ENCODE results near the gene SMAD9. TPM values are rescaled to one million over a fixed set of nuclear protein-coding genes. Genes with fewer than 3 reads are reported as not detected.
"Not testable (repeated sequence)": the region's sequence is repeated elsewhere in the genome, so short reads cannot be mapped to it uniquely, and the experiment has no call there.

The SMAD9 gene
- total and polyA plus RNA-seq, 8 donors, result 0.32 to 1.6 (median 1.0) TPM

DNA sequence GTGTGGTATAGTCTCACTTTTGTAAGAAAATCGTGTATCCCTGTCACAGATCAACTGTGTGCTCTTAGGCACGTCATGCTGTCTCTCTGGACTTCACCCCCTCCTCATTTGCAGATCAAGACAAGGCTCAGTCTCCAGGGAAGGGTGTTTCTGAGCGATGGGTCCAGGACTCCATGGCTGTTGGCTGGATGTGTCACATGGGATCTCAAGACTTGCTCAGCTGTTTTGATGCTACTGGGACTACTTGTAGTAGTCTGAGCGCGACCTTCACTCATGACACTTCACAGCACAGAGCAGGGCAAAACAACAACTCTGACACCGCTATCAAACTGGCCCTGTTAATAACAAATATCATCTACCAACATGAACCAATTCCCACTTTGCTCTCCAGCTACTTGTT is 36.2 kb downstream of the SMAD9 start:
- no peak for DNase-seq
- no peak for FAIRE-seq
- Histone ChIP-seq H3K4me3 (no peak overlapping the region), H3K9me3 (no peaks in the 10 kb centered on the region), H3K27ac (no peak overlapping the region), H3K4me1 (no peaks in the 10 kb centered on the region), H3K36me3 (no peaks in the 10 kb centered on the region), H3K27me3 (no peaks in the 10 kb centered on the region)
- 78 to 84% methylated on average over 6 of the region's 6 CpGs for WGBS, 2 donors
- no peak for ATAC-seq
- TF ChIP-seq, protein P1, sequence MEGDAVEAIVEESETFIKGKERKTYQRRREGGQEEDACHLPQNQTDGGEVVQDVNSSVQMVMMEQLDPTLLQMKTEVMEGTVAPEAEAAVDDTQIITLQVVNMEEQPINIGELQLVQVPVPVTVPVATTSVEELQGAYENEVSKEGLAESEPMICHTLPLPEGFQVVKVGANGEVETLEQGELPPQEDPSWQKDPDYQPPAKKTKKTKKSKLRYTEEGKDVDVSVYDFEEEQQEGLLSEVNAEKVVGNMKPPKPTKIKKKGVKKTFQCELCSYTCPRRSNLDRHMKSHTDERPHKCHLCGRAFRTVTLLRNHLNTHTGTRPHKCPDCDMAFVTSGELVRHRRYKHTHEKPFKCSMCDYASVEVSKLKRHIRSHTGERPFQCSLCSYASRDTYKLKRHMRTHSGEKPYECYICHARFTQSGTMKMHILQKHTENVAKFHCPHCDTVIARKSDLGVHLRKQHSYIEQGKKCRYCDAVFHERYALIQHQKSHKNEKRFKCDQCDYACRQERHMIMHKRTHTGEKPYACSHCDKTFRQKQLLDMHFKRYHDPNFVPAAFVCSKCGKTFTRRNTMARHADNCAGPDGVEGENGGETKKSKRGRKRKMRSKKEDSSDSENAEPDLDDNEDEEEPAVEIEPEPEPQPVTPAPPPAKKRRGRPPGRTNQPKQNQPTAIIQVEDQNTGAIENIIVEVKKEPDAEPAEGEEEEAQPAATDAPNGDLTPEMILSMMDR (IDR thresholded peaks at IDR 0.05), result no peak
- intact Hi-C loops (cut with DNase I), result no loop called here

- H3K4me3 ChIP-seq; H3K27me3 ChIP-seq; intact Hi-C loops (cut with DNase I); H3K36me3 ChIP-seq; H3K9me3 ChIP-seq; ATAC-seq; H3K27ac ChIP-seq; DNase-seq; FAIRE-seq; H3K4me1 ChIP-seq: not testable (repeated sequence)
- 77 to 92% methylated on average over 5 of the region's 5 CpGs for WGBS, 2 donors
Measured at GRCh38 chr13:36883392-36883791, 36.6 kb downstream of the SMAD9 start.

GRCh38 chr13:36882829-36883390 is 37.1 kb downstream of the SMAD9 start:
- H3K4me3 ChIP-seq, result no peak overlapping the region
- no peak for FAIRE-seq
- WGBS, 2 donors, result 65 to 78% methylated on average over 6 of the region's 6 CpGs
- ATAC-seq, result no peak
- DNase-seq, result no peak
- no peak overlapping the region for H3K27ac ChIP-seq
- no peaks in the 10 kb centered on the region for H3K4me1 ChIP-seq
- H3K36me3 ChIP-seq, result no peaks in the 10 kb centered on the region
- no peaks in the 10 kb centered on the region for H3K9me3 ChIP-seq
- TF ChIP-seq, protein P1 (IDR thresholded peaks at IDR 0.05), result no peak
- intact Hi-C loops (cut with DNase I), result no loop called here
- no peaks in the 10 kb centered on the region for H3K27me3 ChIP-seq

DNA sequence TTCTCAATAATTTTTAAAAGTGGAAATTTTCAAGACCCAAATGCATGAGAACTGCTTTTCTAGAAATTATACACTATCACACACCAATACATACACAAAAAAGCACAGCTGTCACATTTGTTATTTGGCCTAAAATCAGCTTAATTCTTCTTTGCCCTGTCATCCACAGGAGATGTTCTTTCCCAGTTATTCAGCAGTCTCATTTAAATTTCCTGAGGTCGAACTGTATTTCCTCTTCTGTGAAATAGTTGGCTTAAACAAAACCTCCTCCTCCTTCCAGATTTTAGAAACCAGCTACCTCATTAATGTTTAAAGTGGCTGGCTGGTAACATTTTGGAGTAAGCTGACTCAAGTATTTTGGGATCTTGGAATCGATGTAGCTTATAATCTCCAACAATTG is 39.1 kb downstream of the SMAD9 start:
- Histone ChIP-seq H3K4me1 (no peaks in the 10 kb centered on the region), H3K27me3 (no peaks in the 10 kb centered on the region), H3K9me3 (no peaks in the 10 kb centered on the region), H3K4me3 (no peak overlapping the region), H3K27ac (no peak overlapping the region), H3K36me3 (no peaks in the 10 kb centered on the region)
- 53 to 69% methylated on average over 2 of the region's 2 CpGs for whole genome bisulfite sequencing, 2 donors
- TF ChIP-seq, protein P1 (IDR thresholded peaks at IDR 0.05), result no peak
- no peak for DNase-seq
- FAIRE-seq, result no peak
- intact Hi-C loops (cut with DNase I), result no loop called here
- ATAC-seq, result no peak

GRCh38 chr13:36879218-36879938 is 40.7 kb downstream of the SMAD9 start:
- DNase-seq, result peak in 1 of 6 donors; percentile 37
- 83 to 90% methylated on average over 34 of the region's 34 CpGs for WGBS, 2 donors
- no peak for ATAC-seq
- no peaks in the 10 kb centered on the region for H3K27me3 ChIP-seq
- no peaks in the 10 kb centered on the region for H3K4me1 ChIP-seq
- H3K27ac ChIP-seq, result no peak overlapping the region
- intact Hi-C loops (cut with DNase I), result no loop called here
- no peak overlapping the region for H3K4me3 ChIP-seq
- no peak for FAIRE-seq
- H3K36me3 ChIP-seq, result no peaks in the 10 kb centered on the region
- TF ChIP-seq, protein P1 (IDR thresholded peaks at IDR 0.05), result no peak
- H3K9me3 ChIP-seq, result no peaks in the 10 kb centered on the region
